HG03060 (cell line): ENCODE data around the gene ZC3H4.

Experiments
- ATAC-seq: cut with Tn5 transposase; IDR thresholded peaks from one replicate; pipeline ENCODE4 v1.9.1; 2021; ENCODE audit warnings: low read depth, moderate number of reproducible peaks; ENCODE audit not compliant: unreplicated experiment

ZC3H4 gene

DNA sequence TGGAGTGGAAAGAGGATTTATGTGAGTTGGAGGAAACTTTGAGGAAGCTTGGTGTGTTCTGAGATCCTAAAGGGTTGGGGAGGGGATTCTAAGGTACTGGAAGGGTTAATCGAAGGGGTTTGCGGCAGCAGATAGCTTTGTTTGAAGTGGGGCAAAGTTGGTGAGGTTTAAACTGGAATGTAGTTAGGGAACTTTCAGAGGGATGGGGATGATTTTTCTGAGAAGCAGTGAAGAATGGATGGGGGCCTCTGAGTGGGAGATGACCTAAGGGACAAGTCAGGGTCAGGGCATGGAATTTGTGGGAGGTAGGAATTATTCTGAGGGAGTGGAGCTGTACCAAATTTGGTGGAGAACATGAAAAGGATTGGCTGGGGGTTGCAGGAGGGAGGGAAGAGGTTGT is 21.0 kb upstream of the ZC3H4 start:
- no peak for ATAC-seq

DNA sequence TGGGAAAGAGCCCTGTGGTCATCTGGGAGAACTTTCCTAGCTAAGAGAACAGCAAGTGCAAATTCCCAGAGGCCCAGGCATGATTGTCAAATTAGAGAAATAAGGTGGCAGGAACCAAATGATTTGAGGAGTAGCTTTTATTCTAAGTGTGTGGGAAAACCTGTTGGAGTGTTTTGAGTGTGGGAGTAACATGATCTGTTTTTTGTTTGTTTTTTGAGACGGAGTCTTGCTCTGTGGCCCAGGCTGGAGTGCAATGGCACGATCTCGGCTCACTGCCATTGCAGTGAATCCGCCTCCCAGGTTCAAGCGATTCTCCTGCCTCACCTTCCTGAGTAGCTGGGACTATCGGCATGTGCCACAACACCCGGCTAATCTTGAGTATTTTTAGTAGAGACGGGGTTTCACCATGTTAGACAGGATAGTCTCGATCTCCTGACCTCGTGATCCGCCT is 19.5 kb upstream of the ZC3H4 start:
- ATAC-seq: no peak

DNA sequence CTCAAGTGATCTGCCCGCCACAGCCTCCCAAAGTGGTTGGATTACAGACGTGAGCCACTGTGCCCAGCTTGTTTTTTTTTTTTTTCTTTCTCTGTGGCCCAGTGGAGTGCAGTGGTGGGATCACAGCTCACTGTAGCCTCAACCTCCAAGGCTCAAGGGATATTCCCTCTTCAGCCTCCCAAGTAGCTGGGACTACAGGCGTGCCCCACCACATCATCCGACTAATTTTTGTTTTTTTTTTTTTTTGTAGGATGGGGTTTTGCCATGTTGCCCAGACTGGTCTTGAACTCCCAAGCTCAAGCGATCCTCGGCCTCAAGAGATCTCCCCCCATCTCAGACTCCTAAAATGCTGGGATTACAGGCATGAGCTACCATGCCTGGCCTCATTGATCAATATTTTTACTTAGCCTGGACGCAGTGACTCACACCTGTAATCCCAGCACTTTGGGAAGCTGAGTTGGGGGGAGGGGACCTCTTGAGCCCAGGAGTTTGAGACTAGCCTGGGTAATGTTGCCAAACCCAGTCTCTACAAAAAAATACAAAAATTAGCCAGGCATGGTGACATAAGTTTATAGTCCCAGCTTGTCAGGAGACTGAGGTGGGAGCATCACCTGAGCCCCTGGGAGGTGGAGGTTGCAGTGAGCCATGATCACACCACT is 18.7 kb upstream of the ZC3H4 start:
- ATAC-seq: no peak

DNA sequence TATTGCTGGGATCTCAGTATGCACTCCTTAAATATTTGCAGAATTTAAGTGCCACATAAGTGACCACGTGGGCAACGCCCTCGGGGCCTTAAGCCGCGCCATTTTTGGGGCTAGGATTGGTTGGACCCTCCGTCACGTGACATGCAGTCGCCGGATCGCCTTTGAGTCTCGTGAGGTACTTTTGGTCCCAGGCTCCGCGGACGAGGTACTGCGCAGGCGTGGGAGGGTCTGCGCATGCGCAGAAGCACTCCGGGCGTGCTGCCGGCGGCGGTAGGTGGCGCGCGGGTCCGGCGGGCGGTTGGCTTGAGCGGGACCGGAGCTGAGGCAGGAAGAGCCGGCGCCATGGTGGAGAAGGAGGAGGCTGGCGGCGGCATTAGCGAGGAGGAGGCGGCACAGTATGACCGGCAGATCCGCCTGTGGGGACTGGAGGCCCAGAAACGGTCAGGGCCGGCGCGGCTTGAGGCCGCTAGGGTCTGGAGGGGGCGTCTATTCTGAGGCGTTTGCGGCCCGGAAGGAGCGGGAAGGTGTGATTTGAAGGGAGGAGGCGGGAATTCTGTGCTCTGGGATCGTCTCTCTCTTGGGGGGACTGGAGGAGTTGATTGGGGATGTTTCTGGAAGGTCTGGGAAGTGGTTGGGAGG is 17.1 kb upstream of the ZC3H4 start, which contains the start of gene SAE1:
SAE1 (plus strand) TSS at position 247 of the 639 bp plus-strand sequence; CDS start at position 343, 96 bp downstream.
- ATAC-seq: peak; percentile 85

DNA sequence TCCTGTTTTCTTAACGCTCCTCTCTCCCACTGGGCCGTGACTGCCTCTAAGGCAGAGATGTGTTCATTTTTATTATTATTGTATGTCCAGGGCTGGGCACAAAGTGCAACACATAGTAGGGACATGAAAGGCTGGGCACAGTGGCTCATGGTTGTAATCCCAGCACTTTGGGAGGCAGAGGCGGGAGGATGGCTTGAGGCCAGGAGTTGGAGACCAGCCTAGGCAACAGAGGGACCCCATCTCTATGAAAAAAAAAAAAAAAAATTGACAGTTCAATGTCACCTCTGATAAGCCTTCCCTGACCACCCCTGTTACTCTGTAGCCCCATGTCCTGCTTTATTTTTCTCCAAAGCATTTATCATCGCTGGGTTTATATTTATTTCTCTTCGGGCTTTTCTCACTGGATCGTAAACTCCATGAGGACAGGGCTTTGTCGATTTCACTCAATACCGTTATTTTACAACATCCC is 16.6 kb upstream of the ZC3H4 start:
- no peak for ATAC-seq

DNA sequence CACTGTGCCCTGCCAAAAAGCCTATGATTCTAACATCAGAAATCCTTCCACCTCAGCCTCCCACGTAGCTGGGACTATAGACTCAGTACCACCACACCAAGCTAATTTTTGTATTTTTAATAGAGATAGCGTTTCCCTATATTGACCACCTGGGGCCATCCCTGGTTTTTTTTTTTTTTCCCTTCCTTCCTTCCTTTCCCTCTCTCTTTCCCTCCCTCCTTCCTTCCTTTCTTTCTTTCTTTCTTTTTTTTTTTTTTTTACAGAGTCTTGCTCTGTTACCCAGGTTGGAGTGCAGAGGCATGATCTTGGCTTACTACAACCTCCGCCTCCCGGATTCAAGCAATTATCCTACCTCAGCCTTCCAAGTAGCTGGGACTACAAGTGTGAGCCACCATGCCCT is 16.0 kb upstream of the ZC3H4 start:
- no peak for ATAC-seq

- ATAC-seq: no peak
Observed at GRCh38 chr19:47125669-47125938, 12.0 kb upstream of the ZC3H4 start.

GRCh38 chr19:47124937-47125668 is 11.5 kb upstream of the ZC3H4 start:
- no peak for ATAC-seq

DNA sequence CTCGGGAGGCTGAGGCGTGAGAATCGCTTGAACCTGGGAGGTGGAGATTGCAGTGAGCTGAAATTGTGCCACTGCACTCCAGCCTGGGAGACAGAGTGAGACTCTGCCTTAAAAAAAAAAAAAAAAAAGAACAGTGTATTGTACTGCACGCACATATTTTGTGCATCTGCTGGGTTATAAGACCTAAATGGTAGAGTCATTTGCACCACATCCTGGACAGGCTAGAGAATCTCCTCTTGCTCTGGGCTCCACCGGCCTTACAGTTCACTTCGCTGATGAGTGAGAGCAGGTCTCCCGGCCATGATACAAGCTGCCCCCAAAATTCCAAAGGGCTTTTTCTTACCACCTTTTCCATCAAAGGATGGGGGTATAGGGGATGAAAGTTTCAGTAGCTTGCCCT is 9.8 kb upstream of the ZC3H4 start:
- no peak for ATAC-seq

DNA sequence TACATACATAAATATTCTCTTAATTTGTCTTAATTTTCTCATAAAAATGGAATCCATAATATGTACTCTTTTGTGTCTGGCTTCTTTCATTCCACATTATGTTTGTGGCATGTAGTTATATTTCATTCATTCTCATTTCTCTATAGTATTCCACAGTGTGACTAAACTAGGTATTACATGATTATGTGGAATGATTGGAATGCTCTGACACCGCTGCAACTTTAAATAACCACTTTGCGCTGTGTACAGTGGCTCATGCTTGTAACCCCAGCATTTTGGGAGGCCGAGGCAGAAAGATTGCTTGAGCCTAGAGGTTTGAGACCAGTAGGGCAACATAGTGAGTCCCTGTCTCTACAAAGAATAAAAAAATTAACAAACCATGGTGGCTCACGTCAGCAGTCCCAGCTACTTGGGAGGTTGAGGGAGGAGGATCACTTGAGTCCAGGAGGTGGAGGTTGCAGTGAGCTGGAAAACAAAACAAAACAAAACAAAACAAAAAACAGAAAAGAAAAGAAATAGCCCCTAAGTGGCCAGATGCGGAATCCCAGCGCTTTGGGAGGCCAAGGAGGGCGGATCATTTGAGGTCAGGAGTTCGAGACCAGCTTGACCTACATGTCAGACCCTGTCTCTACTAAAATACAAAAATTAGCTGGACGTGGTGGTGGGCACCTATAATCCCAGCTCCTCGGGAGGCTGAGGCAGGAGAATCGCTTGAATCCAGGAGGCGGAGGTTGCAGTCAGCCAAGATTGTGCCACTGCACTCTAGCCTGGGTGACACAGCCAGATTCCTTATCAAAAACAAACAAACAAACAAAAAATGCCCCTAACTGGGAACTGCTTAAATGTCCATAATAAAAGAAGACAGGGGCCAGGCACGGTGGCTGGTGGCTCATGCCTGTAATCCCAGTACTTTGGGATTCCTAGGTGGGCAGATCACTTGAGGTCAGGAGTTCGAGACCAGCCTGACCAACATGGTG is 9.1 kb upstream of the ZC3H4 start:
- ATAC-seq: no peak

DNA sequence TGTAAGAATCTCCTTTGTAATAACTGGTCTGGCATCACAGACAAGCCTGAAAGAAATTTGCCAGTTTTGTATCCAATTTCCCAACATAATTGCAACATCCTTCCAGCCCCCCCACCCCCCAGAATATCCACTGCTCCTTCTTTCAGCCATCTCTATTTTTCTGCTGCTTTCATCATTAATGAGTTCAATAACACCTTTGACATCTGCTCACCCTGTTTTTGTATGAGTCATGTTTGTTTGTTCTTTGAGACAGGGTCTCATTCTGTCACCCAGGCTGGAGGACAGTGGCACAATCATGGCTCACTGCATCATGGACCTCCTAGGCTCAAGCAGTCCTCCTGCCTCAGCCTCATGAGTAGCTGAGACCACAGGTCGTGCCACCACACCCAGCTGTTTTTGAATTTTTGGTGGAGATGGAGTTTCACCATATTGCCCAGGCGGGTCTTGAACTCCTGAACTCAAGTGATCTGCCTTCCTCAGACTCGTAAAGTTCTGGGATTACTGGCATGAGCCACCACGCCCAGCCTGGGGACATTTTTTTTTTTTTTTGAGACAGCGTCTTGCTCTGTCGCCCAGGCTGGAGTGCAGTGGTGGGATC is 7.0 kb upstream of the ZC3H4 start:
- ATAC-seq: no peak

GRCh38 chr19:47113850-47114651 is 475 bp upstream of the ZC3H4 start:
- ATAC-seq: no peak

GRCh38 chr19:47112166-47112996 is 1.2 kb downstream of the ZC3H4 start:
- ATAC-seq: no peak

DNA sequence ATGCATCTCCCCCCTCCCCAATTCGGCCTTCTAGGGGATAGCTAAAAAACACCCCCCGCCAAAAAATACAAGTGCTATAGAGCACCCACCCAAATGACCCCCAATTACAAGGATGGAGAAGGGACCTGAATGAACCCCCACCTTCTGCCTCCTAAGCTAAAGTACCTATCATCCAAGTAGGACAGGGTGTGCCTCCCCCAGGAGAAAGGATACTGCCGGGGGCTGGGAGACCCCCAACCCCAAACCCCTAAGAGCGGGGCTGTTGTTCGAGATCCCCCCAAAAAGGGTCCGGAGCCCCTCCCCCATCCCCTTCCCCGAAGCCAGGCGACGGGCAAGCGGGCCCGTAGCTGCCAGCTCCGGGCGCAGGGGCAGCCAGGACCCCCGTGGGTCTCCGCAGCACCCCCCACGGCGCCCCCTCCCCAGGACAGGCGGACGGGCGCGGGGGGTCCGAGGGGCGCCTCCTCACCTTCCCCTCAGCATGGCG is 1.9 kb downstream of the ZC3H4 start:
- ATAC-seq: no peak

- ATAC-seq: no peak
Observed at GRCh38 chr19:47111006-47111621, 2.5 kb downstream of the ZC3H4 start.

DNA sequence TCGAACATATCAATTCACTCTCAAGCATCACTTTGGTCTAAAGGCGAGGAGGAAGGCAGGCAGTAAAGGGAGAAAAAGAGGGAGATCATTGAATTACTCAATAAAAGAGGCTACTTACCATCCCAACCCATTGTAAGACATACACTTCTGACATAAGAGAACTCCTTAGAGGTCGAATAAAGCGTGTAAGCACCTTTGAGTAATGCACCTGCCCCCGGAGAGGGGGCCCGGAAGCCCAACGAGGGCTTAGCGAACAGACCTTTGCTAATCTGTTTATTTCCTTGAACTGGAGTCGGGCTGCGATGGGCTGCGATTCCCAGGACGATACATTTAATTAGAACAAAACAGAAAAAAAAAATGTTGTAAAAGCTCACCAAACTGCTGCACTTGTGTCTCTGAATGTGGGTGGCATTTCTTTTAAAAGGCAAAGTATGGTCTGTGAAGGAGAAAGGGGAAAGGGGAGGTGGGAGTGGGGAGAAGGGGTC is 3.0 kb downstream of the ZC3H4 start:
- ATAC-seq: no peak

GRCh38 chr19:47109541-47110375 is 3.8 kb downstream of the ZC3H4 start:
- ATAC-seq: no peak
